Endothelial cell (in vitro differentiated cells): ENCODE measurements around the gene MUC13. TPM values are rescaled to one million over a fixed set of nuclear protein-coding genes. Genes with fewer than 3 reads are reported as not detected.

Source experiments
- DNase-seq: peaks from one replicate; pipeline ENCODE4 v3.0.0; 2021; ENCODE audit warnings: low spot score
- H3K27ac Mint-ChIP-seq: one replicate; pipeline ENCODE4 v1.8.0; 2021; ENCODE audit warnings: mixed read lengths, inconsistent platforms; ENCODE audit not compliant: unreplicated experiment
- H3K27me3 Mint-ChIP-seq: one replicate; pipeline ENCODE4 v1.8.0; 2021; ENCODE audit warnings: mild to moderate bottlenecking, moderate library complexity, mixed read lengths, inconsistent platforms; ENCODE audit not compliant: unreplicated experiment
- H3K36me3 Mint-ChIP-seq: one replicate; pipeline ENCODE4 v1.8.0; 2021; ENCODE audit warnings: mild to moderate bottlenecking, low read depth, mixed read lengths, inconsistent platforms; ENCODE audit not compliant: unreplicated experiment
- H3K4me1 Mint-ChIP-seq: one replicate; pipeline ENCODE4 v1.8.0; 2021; ENCODE audit warnings: mild to moderate bottlenecking, mixed read lengths, inconsistent platforms; ENCODE audit not compliant: unreplicated experiment
- H3K4me3 Mint-ChIP-seq: one replicate; pipeline ENCODE4 v1.8.0; 2021; ENCODE audit warnings: mild to moderate bottlenecking, mixed read lengths, inconsistent platforms; ENCODE audit not compliant: unreplicated experiment
- H3K9me3 Mint-ChIP-seq: one replicate; pipeline ENCODE4 v1.8.0; 2021; ENCODE audit warnings: mixed read lengths, inconsistent platforms; ENCODE audit not compliant: unreplicated experiment
- CTCF ChIP-seq: fragments of 200-600 bp; sonication (generic); IDR thresholded peaks from one replicate; pipeline ENCODE4 v1.5.0; 2021; ENCODE audit warnings: antibody characterized with exemption; ENCODE audit not compliant: unreplicated experiment
- total RNA-seq: library from RNA; stranded (reverse); fragmentation: NEBNext Ultra II Directional; extraction: Animal tissue kit (Norgen Biotek cat#: 25700); gene quantifications from one replicate; pipeline ENCODE4 v1.2.1, GENCODE V29; 2021; ENCODE audit not compliant: unreplicated experiment

Gene MUC13
- total RNA-seq, 1 donor from 2014 or later, result not detected

GRCh38 chr3:124878561-124879336 is 55.8 kb downstream of the MUC13 start:
- no peak overlapping the region for H3K27ac Mint-ChIP-seq
- no peaks in the 10 kb centered on the region for H3K36me3 Mint-ChIP-seq
- H3K4me1 Mint-ChIP-seq, result peaks cover 28% of the 10 kb centered on the region
- H3K27me3 Mint-ChIP-seq, result peaks cover 5% of the 10 kb centered on the region
- TF ChIP-seq CTCF, result no peak
- no peak overlapping the region for H3K4me3 Mint-ChIP-seq
- DNase-seq, result no peak
- no peaks in the 10 kb centered on the region for H3K9me3 Mint-ChIP-seq

GRCh38 chr3:124877674-124878073 is 56.9 kb downstream of the MUC13 start:
- H3K27ac Mint-ChIP-seq, result no peak overlapping the region
- no peaks in the 10 kb centered on the region for H3K36me3 Mint-ChIP-seq
- peaks cover 22% of the 10 kb centered on the region for H3K4me1 Mint-ChIP-seq
- peaks cover 5% of the 10 kb centered on the region for H3K27me3 Mint-ChIP-seq
- no peaks in the 10 kb centered on the region for H3K9me3 Mint-ChIP-seq
- DNase-seq, result no peak
- H3K4me3 Mint-ChIP-seq, result no peak overlapping the region
- no peak for TF ChIP-seq CTCF

- TF ChIP-seq CTCF, result no peak
- Mint-ChIP-seq H3K27me3 (no peaks in the 10 kb centered on the region), H3K4me1 (peaks cover 18% of the 10 kb centered on the region), H3K4me3 (no peak overlapping the region), H3K9me3 (no peaks in the 10 kb centered on the region), H3K27ac (no peak overlapping the region), H3K36me3 (no peaks in the 10 kb centered on the region)
- DNase-seq, result no peak
Observed at GRCh38 chr3:124876401-124876878, 58.1 kb downstream of the MUC13 start.

GRCh38 chr3:124873226-124873625 is 61.3 kb downstream of the MUC13 start:
- H3K9me3 Mint-ChIP-seq, result no peaks in the 10 kb centered on the region
- H3K4me1 Mint-ChIP-seq, result peaks cover 9% of the 10 kb centered on the region
- H3K27ac Mint-ChIP-seq, result no peak overlapping the region
- H3K36me3 Mint-ChIP-seq, result peaks cover under 1% of the 10 kb centered on the region
- DNase-seq, result no peak
- no peak for TF ChIP-seq CTCF
- H3K27me3 Mint-ChIP-seq, result no peaks in the 10 kb centered on the region
- H3K4me3 Mint-ChIP-seq, result no peak overlapping the region

GRCh38 chr3:124867511-124867910 is 67.0 kb downstream of the MUC13 start:
- Mint-ChIP-seq H3K4me3 (no peak overlapping the region), H3K9me3 (no peaks in the 10 kb centered on the region), H3K27me3 (peaks cover 2% of the 10 kb centered on the region), H3K4me1 (peaks cover 3% of the 10 kb centered on the region), H3K36me3 (peaks cover 8% of the 10 kb centered on the region), H3K27ac (no peak overlapping the region)
- no peak for DNase-seq
- TF ChIP-seq CTCF, result no peak
